Measurements from ENCODE around the gene SPN. TPM values are rescaled to one million over a fixed set of nuclear protein-coding genes. Genes with fewer than 3 reads are reported as not detected.

SPN gene
- total RNA-seq, 1 experiment from 2014 or later: 1.3 TPM

- ChIA-PET POLR2A (no interaction called here), CTCF (interaction anchor here (0.5 to 1.4 kb wide), 10 partner anchors 9 to 331 kb away, joined by 3 to 20 read pairs (median 4); partner anchors contain the start of gene PAGR1)
- peak; percentile 97 for TF ChIP-seq CTCF (IDR thresholded peaks at IDR 0.05)
- TF ChIP-seq POLR2AphosphoS5 (IDR thresholded peaks at IDR 0.05; ENCODE audit: low read depth, low read length): no peak
- Histone ChIP-seq H3K9me3 (ENCODE audit: control insufficient read depth, insufficient read depth, low read depth, low read length) (no peaks in the 10 kb centered on the region), H3K4me1 (ENCODE audit: control insufficient read depth, insufficient read depth, low read length) (no peaks in the 10 kb centered on the region), H3K27ac (ENCODE audit: low read length) (no peak overlapping the region), H3K27me3 (ENCODE audit: control insufficient read depth, insufficient read depth, low read length) (no peaks in the 10 kb centered on the region), H3K36me3 (ENCODE audit: control insufficient read depth, insufficient read depth, low read length) (no peaks in the 10 kb centered on the region), H3K4me3 (ENCODE audit: low read depth in 2 of 2, low read length in 2 of 2) (no peak overlapping the region)
- intact Hi-C loops (cut with micrococcal nuclease; ENCODE audit: unreplicated experiment) (no loop called here), in situ Hi-C loops (cut with HindIII; ENCODE audit: low pct_unique_long_range_greater_than_20kb, low sequenced_read_pairs) (no loop called here)
- ATAC-seq (peak; percentile 96), DNase-seq (ENCODE audit: low read depth, low spot score) (peak; percentile 75)
- no TSS peak for BruUV-seq (replicated peaks)
Observed at GRCh38 chr16:29700253-29700987, 37.4 kb downstream of the SPN start.

DNA sequence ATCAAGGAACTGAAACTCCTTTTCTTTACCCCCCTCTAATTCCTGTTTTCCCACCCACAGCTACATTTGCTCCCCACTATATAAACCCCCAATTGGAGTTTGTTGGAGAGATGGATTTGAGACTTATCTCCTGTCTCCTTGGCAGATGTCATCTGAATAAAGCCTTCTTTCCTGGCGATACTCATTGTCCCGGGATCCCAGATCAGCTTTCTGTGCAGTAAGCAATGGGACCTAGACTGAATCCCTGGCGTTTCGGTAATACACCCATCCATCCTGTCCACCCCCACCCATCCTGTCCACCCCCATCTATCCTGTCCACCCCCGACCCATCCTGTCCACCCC lies 38.1 kb downstream of the SPN start:
- Histone ChIP-seq H3K9me3 (ENCODE audit: control insufficient read depth, insufficient read depth, low read depth, low read length) (no peaks in the 10 kb centered on the region), H3K36me3 (ENCODE audit: control insufficient read depth, insufficient read depth, low read length) (no peaks in the 10 kb centered on the region), H3K4me1 (ENCODE audit: control insufficient read depth, insufficient read depth, low read length) (no peaks in the 10 kb centered on the region), H3K27me3 (ENCODE audit: control insufficient read depth, insufficient read depth, low read length) (no peaks in the 10 kb centered on the region), H3K4me3 (ENCODE audit: low read depth in 2 of 2, low read length in 2 of 2) (no peak overlapping the region), H3K27ac (ENCODE audit: low read length) (no peak overlapping the region)
- in situ Hi-C loops (cut with HindIII; ENCODE audit: low pct_unique_long_range_greater_than_20kb, low sequenced_read_pairs): no loop called here
- CTCF ChIA-PET: interaction anchor here (0.6 to 1.4 kb wide), 5 partner anchors 9 to 275 kb away, joined by 4 to 20 read pairs (median 6); partner anchors contain the start of gene PAGR1
- TF ChIP-seq CTCF (IDR thresholded peaks at IDR 0.05): no peak
- no peak for TF ChIP-seq POLR2AphosphoS5 (IDR thresholded peaks at IDR 0.05; ENCODE audit: low read depth, low read length)
- no peak for TF ChIP-seq TCF7L2 (IDR thresholded peaks at IDR 0.05; ENCODE audit: low read depth, low read length)
- no peak for TF ChIP-seq SIN3A (IDR thresholded peaks at IDR 0.05; ENCODE audit: borderline replicate concordance, insufficient read depth, low read depth, low read length)
- TF ChIP-seq, protein P1, sequence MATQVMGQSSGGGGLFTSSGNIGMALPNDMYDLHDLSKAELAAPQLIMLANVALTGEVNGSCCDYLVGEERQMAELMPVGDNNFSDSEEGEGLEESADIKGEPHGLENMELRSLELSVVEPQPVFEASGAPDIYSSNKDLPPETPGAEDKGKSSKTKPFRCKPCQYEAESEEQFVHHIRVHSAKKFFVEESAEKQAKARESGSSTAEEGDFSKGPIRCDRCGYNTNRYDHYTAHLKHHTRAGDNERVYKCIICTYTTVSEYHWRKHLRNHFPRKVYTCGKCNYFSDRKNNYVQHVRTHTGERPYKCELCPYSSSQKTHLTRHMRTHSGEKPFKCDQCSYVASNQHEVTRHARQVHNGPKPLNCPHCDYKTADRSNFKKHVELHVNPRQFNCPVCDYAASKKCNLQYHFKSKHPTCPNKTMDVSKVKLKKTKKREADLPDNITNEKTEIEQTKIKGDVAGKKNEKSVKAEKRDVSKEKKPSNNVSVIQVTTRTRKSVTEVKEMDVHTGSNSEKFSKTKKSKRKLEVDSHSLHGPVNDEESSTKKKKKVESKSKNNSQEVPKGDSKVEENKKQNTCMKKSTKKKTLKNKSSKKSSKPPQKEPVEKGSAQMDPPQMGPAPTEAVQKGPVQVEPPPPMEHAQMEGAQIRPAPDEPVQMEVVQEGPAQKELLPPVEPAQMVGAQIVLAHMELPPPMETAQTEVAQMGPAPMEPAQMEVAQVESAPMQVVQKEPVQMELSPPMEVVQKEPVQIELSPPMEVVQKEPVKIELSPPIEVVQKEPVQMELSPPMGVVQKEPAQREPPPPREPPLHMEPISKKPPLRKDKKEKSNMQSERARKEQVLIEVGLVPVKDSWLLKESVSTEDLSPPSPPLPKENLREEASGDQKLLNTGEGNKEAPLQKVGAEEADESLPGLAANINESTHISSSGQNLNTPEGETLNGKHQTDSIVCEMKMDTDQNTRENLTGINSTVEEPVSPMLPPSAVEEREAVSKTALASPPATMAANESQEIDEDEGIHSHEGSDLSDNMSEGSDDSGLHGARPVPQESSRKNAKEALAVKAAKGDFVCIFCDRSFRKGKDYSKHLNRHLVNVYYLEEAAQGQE (IDR thresholded peaks at IDR 0.05; ENCODE audit: insufficient read depth in 1 of 2, low read depth in 2 of 2, low read length in 1 of 2): no peak
- DNase-seq (ENCODE audit: low read depth, low spot score) (no peak), ATAC-seq (no peak)
- BruUV-seq (replicated peaks): no TSS peak
- intact Hi-C loops (cut with micrococcal nuclease; ENCODE audit: unreplicated experiment): no loop called here
- POLR2A ChIA-PET: interaction anchor here (0.6 kb wide), 1 partner anchor 115 kb away, joined by 17 read pairs; the partner anchor contains the start of gene PAGR1
